PC-9 (cell line): ENCODE results near the gene TRAPPC13.

ENCODE experiments used
- EZH2 ChIP-seq: fragments of 200-600 bp; sonication (generic); IDR thresholded peaks from 2 replicates; pipeline ENCODE4 v1.8.0; 2017; ENCODE audit warnings: antibody characterized with exemption, low read depth
- TF ChIP-seq, protein P1 (sequence below): fragments of 200-600 bp; sonication (generic); conservative IDR thresholded peaks from 2 replicates; pipeline ENCODE4 v1.6.1; 2017; ENCODE audit warnings: mixed run types, antibody characterized with exemption, mild to moderate bottlenecking, moderate library complexity

DNA sequence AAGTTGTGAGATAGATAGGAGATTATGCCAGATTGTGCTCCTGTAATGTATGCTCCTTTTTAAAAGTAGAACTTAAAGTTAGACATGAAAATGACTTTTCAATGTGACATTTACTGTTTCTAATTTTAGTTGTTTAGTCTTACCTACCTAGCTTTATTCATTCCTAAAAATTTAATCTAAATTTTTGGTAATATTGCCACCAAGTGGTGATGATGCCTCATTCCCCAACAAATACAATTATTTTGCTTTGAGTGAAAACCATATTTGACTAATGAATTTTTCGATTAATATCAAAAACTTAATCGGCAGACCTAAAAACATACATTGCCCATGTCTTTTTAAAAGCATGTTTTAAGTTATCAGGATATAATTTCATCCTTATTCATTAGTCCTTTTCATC, 36.1 kb upstream of the TRAPPC13 start:
- TF ChIP-seq, protein P1, sequence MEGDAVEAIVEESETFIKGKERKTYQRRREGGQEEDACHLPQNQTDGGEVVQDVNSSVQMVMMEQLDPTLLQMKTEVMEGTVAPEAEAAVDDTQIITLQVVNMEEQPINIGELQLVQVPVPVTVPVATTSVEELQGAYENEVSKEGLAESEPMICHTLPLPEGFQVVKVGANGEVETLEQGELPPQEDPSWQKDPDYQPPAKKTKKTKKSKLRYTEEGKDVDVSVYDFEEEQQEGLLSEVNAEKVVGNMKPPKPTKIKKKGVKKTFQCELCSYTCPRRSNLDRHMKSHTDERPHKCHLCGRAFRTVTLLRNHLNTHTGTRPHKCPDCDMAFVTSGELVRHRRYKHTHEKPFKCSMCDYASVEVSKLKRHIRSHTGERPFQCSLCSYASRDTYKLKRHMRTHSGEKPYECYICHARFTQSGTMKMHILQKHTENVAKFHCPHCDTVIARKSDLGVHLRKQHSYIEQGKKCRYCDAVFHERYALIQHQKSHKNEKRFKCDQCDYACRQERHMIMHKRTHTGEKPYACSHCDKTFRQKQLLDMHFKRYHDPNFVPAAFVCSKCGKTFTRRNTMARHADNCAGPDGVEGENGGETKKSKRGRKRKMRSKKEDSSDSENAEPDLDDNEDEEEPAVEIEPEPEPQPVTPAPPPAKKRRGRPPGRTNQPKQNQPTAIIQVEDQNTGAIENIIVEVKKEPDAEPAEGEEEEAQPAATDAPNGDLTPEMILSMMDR: peak; percentile 28; the same call in 1 of the 2 replicates
- no peak for TF ChIP-seq EZH2
